ENCODE data around the gene ARL8A.

GRCh38 chr1:202171292-202172014 is 26.9 kb upstream of the ARL8A start:
- TF ChIP-seq CTCF (IDR thresholded peaks at IDR 0.05 in 2 of 3, conservative IDR thresholded peaks at IDR 0.05 in 1 of 3; ENCODE audit: control insufficient read depth in 2 of 3, extremely low read depth in 1 of 3, insufficient read depth in 1 of 3, low read depth in 3 of 3, low read length in 3 of 3) (no peak), ZNF274 (IDR thresholded peaks at IDR 0.05; ENCODE audit: insufficient read depth, insufficient read length) (no peak)

Data from GM12878 (cell line).